LNCAP (cell line): Measurements from ENCODE around the gene NFKBIZ.

Source experiments
- TF ChIP-seq, protein P1 (sequence below): fragments of 450-650 bp; IDR thresholded peaks from 2 replicates; pipeline ENCODE4 v1.5.1; 2017; ENCODE audit warnings: mild to moderate bottlenecking

The NFKBIZ gene

DNA sequence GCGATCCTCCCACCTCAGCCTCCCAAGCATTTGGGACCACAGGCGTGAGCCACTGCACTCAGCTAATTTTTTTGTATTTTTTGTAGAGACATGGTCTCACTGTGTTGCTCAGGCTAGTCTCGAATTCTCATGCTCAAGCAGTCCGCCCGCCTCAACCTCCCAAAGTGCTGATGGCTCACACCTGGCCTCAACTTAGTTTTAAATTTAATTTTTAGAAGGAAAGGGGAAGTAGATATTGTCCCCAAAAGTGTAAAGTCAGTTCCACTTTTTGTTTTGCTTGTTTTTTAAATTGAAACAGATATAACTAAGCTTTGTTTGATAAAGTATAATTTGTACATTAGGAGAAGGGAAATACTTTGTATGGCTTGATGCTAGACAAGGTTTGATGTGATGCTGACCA lies 31.3 kb upstream of the NFKBIZ start:
- TF ChIP-seq, protein P1, sequence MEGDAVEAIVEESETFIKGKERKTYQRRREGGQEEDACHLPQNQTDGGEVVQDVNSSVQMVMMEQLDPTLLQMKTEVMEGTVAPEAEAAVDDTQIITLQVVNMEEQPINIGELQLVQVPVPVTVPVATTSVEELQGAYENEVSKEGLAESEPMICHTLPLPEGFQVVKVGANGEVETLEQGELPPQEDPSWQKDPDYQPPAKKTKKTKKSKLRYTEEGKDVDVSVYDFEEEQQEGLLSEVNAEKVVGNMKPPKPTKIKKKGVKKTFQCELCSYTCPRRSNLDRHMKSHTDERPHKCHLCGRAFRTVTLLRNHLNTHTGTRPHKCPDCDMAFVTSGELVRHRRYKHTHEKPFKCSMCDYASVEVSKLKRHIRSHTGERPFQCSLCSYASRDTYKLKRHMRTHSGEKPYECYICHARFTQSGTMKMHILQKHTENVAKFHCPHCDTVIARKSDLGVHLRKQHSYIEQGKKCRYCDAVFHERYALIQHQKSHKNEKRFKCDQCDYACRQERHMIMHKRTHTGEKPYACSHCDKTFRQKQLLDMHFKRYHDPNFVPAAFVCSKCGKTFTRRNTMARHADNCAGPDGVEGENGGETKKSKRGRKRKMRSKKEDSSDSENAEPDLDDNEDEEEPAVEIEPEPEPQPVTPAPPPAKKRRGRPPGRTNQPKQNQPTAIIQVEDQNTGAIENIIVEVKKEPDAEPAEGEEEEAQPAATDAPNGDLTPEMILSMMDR, result no peak

DNA sequence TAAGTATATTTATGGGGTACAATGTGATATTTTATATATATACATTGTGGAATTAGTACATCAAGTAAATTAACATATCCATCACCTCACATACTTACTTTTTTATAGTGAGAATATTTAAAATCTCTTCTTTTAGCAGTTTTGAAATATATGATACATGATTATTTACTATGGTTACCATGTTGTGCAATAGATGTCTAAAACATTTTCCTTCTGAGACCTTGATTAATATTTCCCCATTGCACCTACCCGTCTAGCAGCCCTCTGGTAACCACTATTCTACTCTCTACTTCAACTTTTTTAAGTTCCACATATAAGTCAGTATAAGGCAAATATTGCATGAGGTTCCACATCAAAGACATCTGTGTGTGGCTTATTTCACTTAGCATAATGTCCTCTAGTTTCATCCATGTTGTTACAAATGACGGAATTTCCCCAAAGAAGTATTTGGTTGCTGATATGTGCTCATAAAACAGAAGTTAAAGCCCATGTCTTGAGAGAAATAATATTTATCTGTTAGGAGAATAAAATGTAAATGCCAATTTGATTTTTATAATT lies 29.6 kb upstream of the NFKBIZ start:
- TF ChIP-seq, protein P1, result no peak

DNA sequence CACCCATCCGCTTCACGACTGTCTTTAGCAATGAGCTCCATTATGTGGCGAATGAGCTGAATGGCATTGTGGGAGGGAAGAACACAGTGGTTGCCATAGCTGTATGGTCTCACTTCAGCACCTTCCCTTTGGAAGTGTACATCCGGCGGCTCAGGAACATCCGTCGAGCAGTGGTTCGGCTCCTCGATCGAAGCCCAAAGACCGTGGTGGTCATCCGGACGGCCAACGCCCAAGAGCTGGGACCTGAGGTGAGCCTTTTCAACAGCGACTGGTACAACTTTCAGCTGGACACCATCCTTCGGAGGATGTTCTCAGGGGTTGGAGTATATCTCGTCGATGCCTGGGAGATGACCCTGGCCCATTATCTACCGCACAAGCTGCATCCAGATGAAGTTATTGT lies 27.8 kb upstream of the NFKBIZ start:
- TF ChIP-seq, protein P1, result no peak

DNA sequence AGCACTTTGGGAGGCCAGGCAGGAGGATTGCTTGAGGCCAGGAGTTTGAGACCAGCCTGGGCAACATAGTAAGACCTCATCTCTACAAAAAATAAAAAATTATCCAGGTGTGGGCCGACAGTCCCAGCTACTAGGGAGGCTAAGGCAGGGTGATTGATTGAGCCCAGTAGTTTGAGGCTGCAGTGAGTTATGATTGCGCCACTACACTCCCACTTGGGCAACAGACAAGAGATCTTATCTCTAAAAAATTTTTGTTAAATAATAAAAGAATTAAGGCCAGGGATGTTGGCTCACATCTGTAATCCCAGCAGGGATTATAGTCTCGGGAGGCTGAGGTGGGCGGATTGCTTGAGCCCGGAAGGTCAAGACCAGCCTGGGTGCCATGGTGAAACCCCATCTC lies 25.8 kb upstream of the NFKBIZ start:
- TF ChIP-seq, protein P1, result no peak

DNA sequence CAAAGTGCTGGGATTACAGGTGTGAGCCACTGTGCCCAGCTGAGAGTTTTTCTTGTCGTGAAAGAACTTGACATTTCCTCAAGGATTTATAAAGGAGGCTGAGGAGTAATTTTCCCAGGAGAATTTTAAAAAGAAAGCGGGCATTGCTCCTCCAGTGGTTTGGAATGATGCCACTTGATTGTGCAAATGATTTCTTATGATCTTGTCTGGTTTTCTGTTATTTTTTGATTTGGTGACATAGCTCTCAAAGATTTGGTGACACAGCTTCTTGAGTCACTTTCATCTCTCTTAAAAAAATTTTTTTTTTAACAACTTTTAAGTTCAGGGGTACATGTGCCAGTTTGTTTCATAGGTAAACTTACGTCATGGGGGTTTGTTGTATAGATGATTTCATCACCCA lies 24.6 kb upstream of the NFKBIZ start:
- TF ChIP-seq, protein P1, result no peak

DNA sequence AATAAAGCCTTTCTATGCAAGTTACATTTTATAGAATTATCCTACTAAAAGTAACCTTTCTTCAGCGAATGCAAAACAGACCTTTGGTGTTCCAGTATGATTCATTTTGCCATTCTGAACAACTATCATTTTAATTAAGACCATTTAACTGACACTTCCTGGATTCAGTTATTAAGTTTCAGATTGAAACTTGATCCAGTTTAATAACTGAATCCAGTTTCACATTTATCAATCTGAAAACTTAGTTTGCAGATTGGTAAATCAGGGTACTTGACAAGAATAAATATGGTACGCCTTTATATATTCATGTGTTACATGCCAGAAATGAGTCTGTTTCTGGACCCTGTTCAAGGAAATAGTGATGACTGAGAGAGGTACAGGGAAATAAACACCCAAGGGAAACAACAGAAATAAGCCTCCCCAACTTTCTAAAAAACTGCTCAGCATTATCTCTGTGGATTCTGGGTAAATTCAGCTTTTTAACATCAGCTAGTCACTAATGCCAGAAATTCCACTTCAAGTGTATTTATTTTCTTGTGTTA lies 23.3 kb upstream of the NFKBIZ start:
- TF ChIP-seq, protein P1, result no peak

DNA sequence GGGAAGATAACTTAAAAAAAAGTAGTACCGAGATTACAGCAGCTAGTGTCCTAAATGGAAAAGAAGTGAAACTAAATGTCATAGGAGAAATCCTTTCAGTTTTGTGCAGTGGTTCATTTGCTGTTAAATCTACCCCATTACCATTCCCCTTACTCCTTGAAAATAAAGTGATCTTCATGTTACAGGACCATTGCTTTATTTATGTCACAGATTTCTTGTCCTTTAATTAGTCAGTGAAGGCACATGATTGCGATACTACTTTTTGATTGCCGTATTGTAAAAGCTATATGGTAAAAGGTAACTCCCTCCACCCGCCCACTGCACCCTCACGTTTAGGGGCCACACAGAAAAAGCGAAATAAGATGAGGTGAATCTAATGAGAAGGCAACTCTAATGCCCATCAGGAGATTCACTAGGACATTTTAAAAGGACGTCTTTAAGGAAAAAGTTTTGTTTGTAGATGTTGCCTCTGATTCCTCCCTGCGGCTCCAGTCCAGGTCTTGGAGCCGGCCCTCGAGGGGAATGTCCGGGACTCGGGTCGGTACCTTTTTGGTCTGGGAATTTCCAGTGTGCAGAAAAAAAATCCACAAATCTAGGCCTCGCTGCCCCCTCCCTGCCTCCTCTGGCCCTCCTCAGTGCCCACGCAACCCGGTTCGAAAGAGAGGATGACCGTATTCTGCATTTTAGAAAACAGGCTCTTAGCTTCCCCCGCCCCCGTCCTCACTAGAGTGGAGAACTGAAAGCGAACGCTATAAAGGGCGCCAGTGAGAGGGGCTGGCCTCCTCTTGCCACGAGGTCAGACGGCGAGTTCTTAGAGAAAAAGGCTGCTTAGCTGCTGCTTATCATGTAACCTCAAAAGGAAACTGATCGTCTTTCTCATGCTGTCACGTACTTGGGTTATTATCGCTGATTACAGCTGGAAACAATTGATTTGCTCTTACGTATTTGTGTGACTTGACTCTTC lies 21.8 kb upstream of the NFKBIZ start:
- TF ChIP-seq, protein P1, result no peak
